IMR-90 (cell line): Measurements from ENCODE around the gene PSEN1. TPM values are rescaled to one million over a fixed set of nuclear protein-coding genes. Genes with fewer than 3 reads are reported as not detected.

ENCODE experiments used
- ATAC-seq: fragments of 200-7000 bp; cut with Tn5 transposase; 2 replicates; pipeline ENCODE4 v1.9.1; 2020; ENCODE audit warnings: low read depth, mild to moderate bottlenecking, moderate library complexity
- BruUV-seq: library from RNA; stranded (reverse); fragments of 400-500 nt; replicated peaks from 2 replicates; lab custom pipeline; 2021; lab: Mats Ljungman, UMichigan
- CTCF ChIA-PET: fragments of 300-600 bp; formaldehyde crosslinking; extraction: SDS; loops from one replicate; lab custom pipeline; 2021; ENCODE audit warnings: antibody characterized with exemption; lab: Yijun Ruan, JAX
- POLR2A ChIA-PET: fragments of 300-600 bp; sonication (Branson Sonifier 250); formaldehyde crosslinking; loops from one replicate; lab custom pipeline; 2022; ENCODE audit warnings: antibody characterized with exemption; ENCODE audit not compliant: unreplicated experiment; lab: Charles Lee
- DNase-seq: peaks from one replicate; pipeline ENCODE4 v3.0.0; 2013
- H2AFZ ChIP-seq: replicated peaks from 2 replicates; pipeline ENCODE3; 2013; ENCODE audit warnings: low read length, mild to moderate bottlenecking; ENCODE audit not compliant: poor library complexity
- H2AK5ac ChIP-seq: 2 replicates; pipeline ENCODE4 v1.6.1; 2013; ENCODE audit warnings: low read depth, low read length, inconsistent platforms
- H2AK9ac ChIP-seq: replicated peaks from 2 replicates; pipeline ENCODE3; 2013; ENCODE audit warnings: mild to moderate bottlenecking, low read depth, low read length, moderate library complexity; ENCODE audit not compliant: poor library complexity
- H2BK120ac ChIP-seq: 2 replicates; pipeline ENCODE4 v1.6.1; 2013; ENCODE audit warnings: low read depth, low read length, inconsistent platforms
- H2BK15ac ChIP-seq: 3 replicates; pipeline ENCODE4 v1.6.1; 2013; ENCODE audit warnings: low read depth, low read length, inconsistent platforms
- H2BK20ac ChIP-seq: 2 replicates; pipeline ENCODE4 v1.6.1; 2013; ENCODE audit warnings: low read depth, mild to moderate bottlenecking, inconsistent platforms, low read length, moderate library complexity
- H2BK5ac ChIP-seq: 2 replicates; pipeline ENCODE4 v1.6.1; 2013; ENCODE audit warnings: mild to moderate bottlenecking, low read depth, low read length, inconsistent platforms; ENCODE audit not compliant: poor library complexity, severe bottlenecking
- H3K14ac ChIP-seq: replicated peaks from 2 replicates; pipeline ENCODE4 v1.6.1; 2013; ENCODE audit warnings: low read depth, low read length, inconsistent platforms
- H3K18ac ChIP-seq: 2 replicates; pipeline ENCODE4 v1.6.1; 2013; ENCODE audit warnings: low read depth, low read length, control low read depth
- H3K23ac ChIP-seq: 2 replicates; pipeline ENCODE4 v1.6.1; 2013; ENCODE audit warnings: low read depth, low read length, inconsistent platforms
- H3K27ac ChIP-seq: 2 replicates; pipeline ENCODE4 v1.5.1; 2013; ENCODE audit warnings: mild to moderate bottlenecking, control low read depth, low read length; ENCODE audit not compliant: insufficient read depth
- H3K27me3 ChIP-seq: 2 replicates; pipeline ENCODE4 v1.6.1; 2013; ENCODE audit warnings: low read length; ENCODE audit not compliant: control insufficient read depth, insufficient read depth
- H3K36me3 ChIP-seq: 2 replicates; pipeline ENCODE4 v1.6.1; 2013; ENCODE audit warnings: low read length, mixed read lengths; ENCODE audit not compliant: control insufficient read depth, insufficient read depth
- H3K4ac ChIP-seq: 2 replicates; pipeline ENCODE4 v1.6.1; 2013; ENCODE audit warnings: low read depth, low read length, inconsistent platforms
- H3K4me1 ChIP-seq: 2 replicates; pipeline ENCODE4 v1.6.1; 2013; ENCODE audit warnings: low read length, mixed read lengths; ENCODE audit not compliant: control insufficient read depth, insufficient read depth
- H3K4me2 ChIP-seq: 2 replicates; pipeline ENCODE4 v1.6.1; 2013; ENCODE audit warnings: low read depth, mild to moderate bottlenecking, control low read depth, low read length, moderate library complexity
- H3K4me3 ChIP-seq: 2 replicates; pipeline ENCODE4 v1.5.1; 2013; ENCODE audit warnings: low read depth, mild to moderate bottlenecking, control low read depth, low read length, moderate library complexity; ENCODE audit not compliant: insufficient read depth
- H3K56ac ChIP-seq: 2 replicates; pipeline ENCODE4 v1.6.1; 2013; ENCODE audit warnings: low read length, inconsistent platforms; ENCODE audit not compliant: insufficient read depth; ENCODE audit errors: extremely low read depth
- H3K79me1 ChIP-seq, 2 experiments: 2 replicates each; pipeline ENCODE4 v1.6.1; 2013; ENCODE audit warnings: low read length in 2 of 2, inconsistent platforms in 1 of 2, low read depth in 1 of 2
- H3K9ac ChIP-seq: 2 replicates; pipeline ENCODE4 v1.6.1; 2013; ENCODE audit warnings: low read depth, low read length, control low read depth
- H3K9me1 ChIP-seq: 2 replicates; pipeline ENCODE4 v1.6.1; 2013; ENCODE audit warnings: low read length, inconsistent platforms; ENCODE audit not compliant: insufficient read depth
- H3K9me3 ChIP-seq: 2 replicates; pipeline ENCODE4 v1.6.1; 2013; ENCODE audit warnings: low read length; ENCODE audit not compliant: control insufficient read depth, insufficient read depth
- H4K20me1 ChIP-seq: 2 replicates; pipeline ENCODE4 v1.6.1; 2013; ENCODE audit warnings: low read length, inconsistent platforms; ENCODE audit not compliant: insufficient read depth
- H4K5ac ChIP-seq: 2 replicates; pipeline ENCODE4 v1.6.1; 2013; ENCODE audit warnings: mild to moderate bottlenecking, low read depth, low read length, control low read depth
- H4K8ac ChIP-seq, 2 experiments: 2 replicates each; pipeline ENCODE4 v1.6.1; 2013; ENCODE audit warnings: low read depth in 2 of 2, low read length in 2 of 2, control low read depth in 1 of 2, inconsistent platforms in 1 of 2
- H4K91ac ChIP-seq: 2 replicates; pipeline ENCODE4 v1.6.1; 2013; ENCODE audit warnings: low read depth, low read length, inconsistent platforms; ENCODE audit not compliant: insufficient read depth
- MXI1 ChIP-seq: IDR thresholded peaks from 2 replicates; pipeline ENCODE4 v1.6.1; 2012; ENCODE audit warnings: low read depth, mild to moderate bottlenecking, low read length, moderate library complexity, borderline replicate concordance
- WGBS, 2 experiments: methylation state at CpG; one replicate each; pipeline versions ENCODE4 v1.1.5 to v1.1.7; 2013; ENCODE audit warnings: missing lambda C conversion rate in 2 of 2; ENCODE audit not compliant: insufficient read length in 1 of 2; ENCODE audit errors: extremely low coverage in 2 of 2; 5-methylcytosine and 5-hydroxymethylcytosine counted together
- dilution Hi-C: fragments of 300-500 bp; cut with HindIII; formaldehyde crosslinking; loops from one replicate; pipeline ENCODE4 v1.14.3; 2018; ENCODE audit warnings: low sequenced_read_pairs; ENCODE audit not compliant: unreplicated experiment
- in situ Hi-C: fragments of 300-500 bp; cut with MboI; formaldehyde crosslinking; loops from 3 replicates; pipeline ENCODE4 v1.14.3; 2019; ENCODE audit warnings: low sequenced_read_pairs, inconsistent platforms, mixed read lengths
- intact Hi-C: fragments of 100-400 bp; cut with micrococcal nuclease; formaldehyde crosslinking; loops from 2 replicates; pipeline ENCODE4 v1.10.0; 2022
- polyA plus RNA-seq, 3 experiments: library from polyadenylated mRNA; depleted of rRNA; stranded (reverse); fragments of >200 nt; gene quantifications; 2 replicates each; pipeline ENCODE4 v1.2.3, GENCODE V29; 2012; ENCODE audit warnings: low replicate concordance in 1 of 3
- total RNA-seq: library from RNA; depleted of rRNA; stranded (reverse); fragments of >200 nt; gene quantifications from 2 replicates; pipeline ENCODE4 v1.2.3, GENCODE V29; 2012

Gene PSEN1
- total and polyA plus RNA-seq, 2 of the 4 experiments (the other 2 are of a cell fraction), result 14.8 to 62.7 TPM

GRCh38 chr14:73145371-73145770 is 9.1 kb downstream of the PSEN1 start:
- peaks cover 26 to 79% of the 10 kb centered on the region in 2 experiments for H3K79me1 ChIP-seq
- H4K5ac ChIP-seq, result no peak overlapping the region
- ATAC-seq, result no peak
- no peak overlapping the region for H2BK15ac ChIP-seq
- H3K27ac ChIP-seq, result no peak overlapping the region
- no peak overlapping the region for H4K91ac ChIP-seq
- H3K4me2 ChIP-seq, result no peak overlapping the region
- H3K18ac ChIP-seq, result no peak overlapping the region
- in situ Hi-C loops, result no loop called here
- CTCF ChIA-PET, result no interaction called here
- intact Hi-C loops, result no loop called here
- no CpG with 5 or more reads among the region's 3 CpGs for WGBS, 2 experiments
- H3K4ac ChIP-seq, result no peak overlapping the region
- no peak overlapping the region for H2AK9ac ChIP-seq
- H4K8ac ChIP-seq, result no peak overlapping the region
- H3K9me3 ChIP-seq, result no peaks in the 10 kb centered on the region
- H3K36me3 ChIP-seq, result peaks cover 10% of the 10 kb centered on the region
- peaks cover 67% of the 10 kb centered on the region for H4K20me1 ChIP-seq
- no peak overlapping the region for H2BK20ac ChIP-seq
- H2AFZ ChIP-seq, result no peak overlapping the region
- H2BK5ac ChIP-seq, result no peak overlapping the region
- H3K9ac ChIP-seq, result no peak overlapping the region
- H3K27me3 ChIP-seq, result no peaks in the 10 kb centered on the region
- H3K23ac ChIP-seq, result no peak overlapping the region
- dilution Hi-C loops, result no loop called here
- DNase-seq, result no peak
- no TSS peak for BruUV-seq
- POLR2A ChIA-PET, result no interaction called here
- H3K4me1 ChIP-seq, result peaks cover 19% of the 10 kb centered on the region
- H2AK5ac ChIP-seq, result no peak overlapping the region
- no peak overlapping the region for H3K56ac ChIP-seq
- peaks cover 25% of the 10 kb centered on the region for H3K9me1 ChIP-seq
- no peak for TF ChIP-seq MXI1
- no peak overlapping the region for H3K4me3 ChIP-seq
- H3K14ac ChIP-seq, result no peak overlapping the region
- no peak overlapping the region for H2BK120ac ChIP-seq
